Suprapubic skin (tissue), 3 donors: ENCODE measurements around the gene ANKH.

Experiments used
- CTCF ChIP-seq, 2 donors: fragments of 200-600 bp in 1 of 2; fragments of 450-650 bp in 1 of 2; sonication (generic) in 1 of 2; IDR thresholded peaks; one replicate each; pipeline ENCODE4 v1.5.1; 2016 to 2019; ENCODE audit warnings: antibody characterized with exemption in 2 of 2, mild to moderate bottlenecking in 1 of 2, moderate library complexity in 1 of 2
- EP300 ChIP-seq: sonication (generic); formaldehyde crosslinking; IDR thresholded peaks from one replicate; pipeline ENCODE4 v1.6.1; 2017; ENCODE audit warnings: antibody characterized with exemption

- no peak for TF ChIP-seq CTCF (IDR thresholded peaks at IDR 0.05)
- TF ChIP-seq EP300: no peak
Measured at GRCh38 chr5:14705556-14705955, 166.0 kb downstream of the ANKH start.
